Measurements from ENCODE around the gene ZC3H18.

- TF ChIP-seq POLR2A (IDR thresholded peaks at IDR 0.05; ENCODE audit: borderline replicate concordance, extremely low read depth, insufficient read depth, insufficient read length) (no peak), CTCF (IDR thresholded peaks at IDR 0.05 in 2 of 3, conservative IDR thresholded peaks at IDR 0.05 in 1 of 3; ENCODE audit: borderline replicate concordance in 1 of 3, insufficient read depth in 1 of 3, low read depth in 2 of 3, low read length in 2 of 3) (no peak), ELF1 (IDR thresholded peaks at IDR 0.05; ENCODE audit: borderline replicate concordance, low read depth) (no peak)
Measured at GRCh38 chr16:88610909-88611812, 41.0 kb downstream of the ZC3H18 start.
